GM18498 (cell line): ENCODE measurements around the gene STARD13.

ENCODE experiments used
- ATAC-seq: cut with Tn5 transposase; IDR thresholded peaks from one replicate; pipeline ENCODE4 v1.9.1; 2021; ENCODE audit warnings: mild to moderate bottlenecking, moderate library complexity; ENCODE audit not compliant: unreplicated experiment

Gene STARD13

GRCh38 chr13:33285420-33286124, at the start of gene STARD13:
STARD13 (minus strand) TSS chr13:33285755; CDS start chr13:33285638, 117 bp downstream.
- ATAC-seq: peak; percentile 86

- no peak for ATAC-seq
Measured at GRCh38 chr13:33334831-33335230, 49.3 kb upstream of the STARD13 start.

GRCh38 chr13:33331962-33332361, 46.4 kb upstream of the STARD13 start:
- ATAC-seq: no peak

- no peak for ATAC-seq
Measured at GRCh38 chr13:33330483-33330882, 44.9 kb upstream of the STARD13 start.

- ATAC-seq: no peak
Measured at GRCh38 chr13:33328701-33329100, 43.1 kb upstream of the STARD13 start.

- no peak for ATAC-seq
Measured at GRCh38 chr13:33326723-33327122, 41.2 kb upstream of the STARD13 start.

- no peak for ATAC-seq
Measured at GRCh38 chr13:33326246-33326645, 40.7 kb upstream of the STARD13 start.

- ATAC-seq: no peak
Measured at GRCh38 chr13:33323801-33324510, 38.4 kb upstream of the STARD13 start.

- no peak for ATAC-seq
Measured at GRCh38 chr13:33322965-33323668, 37.6 kb upstream of the STARD13 start.

GRCh38 chr13:33322543-33322809, 36.9 kb upstream of the STARD13 start:
- ATAC-seq: no peak

- no peak for ATAC-seq
Measured at GRCh38 chr13:33321686-33322542, 36.4 kb upstream of the STARD13 start.

- no peak for ATAC-seq
Measured at GRCh38 chr13:33319859-33320258, 34.3 kb upstream of the STARD13 start.

GRCh38 chr13:33318744-33319143, 33.2 kb upstream of the STARD13 start:
- ATAC-seq: no peak

- no peak for ATAC-seq
Measured at GRCh38 chr13:33318037-33318436, 32.5 kb upstream of the STARD13 start.

- no peak for ATAC-seq
Measured at GRCh38 chr13:33316890-33317289, 31.3 kb upstream of the STARD13 start.

GRCh38 chr13:33313504-33313903, 27.9 kb upstream of the STARD13 start:
- no peak for ATAC-seq

- ATAC-seq: no peak
Measured at GRCh38 chr13:33312861-33313212, 27.3 kb upstream of the STARD13 start.

GRCh38 chr13:33312150-33312860, 26.8 kb upstream of the STARD13 start:
- no peak for ATAC-seq

- no peak for ATAC-seq
Measured at GRCh38 chr13:33311040-33311439, 25.5 kb upstream of the STARD13 start.

- ATAC-seq: no peak
Measured at GRCh38 chr13:33310245-33311038, 24.9 kb upstream of the STARD13 start.
